ENCODE results near the gene CCDC18.

- TF ChIP-seq POLR2A (IDR thresholded peaks at IDR 0.05) (no peak), CTCF (IDR thresholded peaks at IDR 0.05) (no peak)
These were observed 27.7 kb upstream of the CCDC18 start for GRCh38 chr1:93152835-93153234.

Data from thyroid gland (tissue), 4 donors.